Astrocyte of the spinal cord (primary cell): Measurements from ENCODE around the gene MTOR.
"Not testable (repeated sequence)": the region's sequence is repeated elsewhere in the genome, so short reads cannot be mapped to it uniquely, and the experiment has no call there.

Source experiments
- DNase-seq: peaks from one replicate; pipeline ENCODE4 v3.0.0; 2011; ENCODE audit warnings: low read depth, low spot score
- H3K4me3 ChIP-seq: 2 replicates; pipeline ENCODE4 v1.5.1; 2011; ENCODE audit warnings: low read depth, mild to moderate bottlenecking, low read length, moderate library complexity
- CTCF ChIP-seq: IDR thresholded peaks from 2 replicates; pipeline ENCODE4 v1.5.1; 2012; ENCODE audit warnings: low read depth, mild to moderate bottlenecking, low read length, inconsistent platforms
- in situ Hi-C: cut with HindIII; loops from 2 replicates; pipeline ENCODE4 v1.10.0; 2017; ENCODE audit warnings: low sequenced_read_pairs

MTOR gene

GRCh38 chr1:11175461-11175860, 86.9 kb downstream of the MTOR start:
- no peak for TF ChIP-seq CTCF
- H3K4me3 ChIP-seq: no peak overlapping the region
- in situ Hi-C loops: no loop called here
- DNase-seq: no peak

GRCh38 chr1:11174261-11174942, 87.9 kb downstream of the MTOR start:
- H3K4me3 ChIP-seq: no peak overlapping the region
- peak; percentile 38 for DNase-seq
- in situ Hi-C loops: no loop called here
- no peak for TF ChIP-seq CTCF

GRCh38 chr1:11170102-11170501, 92.2 kb downstream of the MTOR start:
- H3K4me3 ChIP-seq: no peak overlapping the region
- DNase-seq: no peak
- in situ Hi-C loops: no loop called here
- no peak for TF ChIP-seq CTCF

GRCh38 chr1:11169202-11169601, 93.1 kb downstream of the MTOR start:
- no peak overlapping the region for H3K4me3 ChIP-seq
- TF ChIP-seq CTCF: no peak
- no peak for DNase-seq
- in situ Hi-C loops: no loop called here

- no peak overlapping the region for H3K4me3 ChIP-seq
- in situ Hi-C loops: no loop called here
- no peak for TF ChIP-seq CTCF
- DNase-seq: no peak
These were observed 93.6 kb downstream of the MTOR start for GRCh38 chr1:11168731-11169130.

- H3K4me3 ChIP-seq, DNase-seq, in situ Hi-C loops: not testable (repeated sequence)
These were observed 95.6 kb downstream of the MTOR start for GRCh38 chr1:11166744-11167143.

- DNase-seq, in situ Hi-C loops, H3K4me3 ChIP-seq: not testable (repeated sequence)
These were observed 99.6 kb downstream of the MTOR start for GRCh38 chr1:11162752-11163151.

GRCh38 chr1:11158720-11159321, 103.5 kb downstream of the MTOR start:
- TF ChIP-seq CTCF: no peak
- in situ Hi-C loops: no loop called here
- no peak overlapping the region for H3K4me3 ChIP-seq
- DNase-seq: peak; percentile 92
